CD4-positive, alpha-beta T cell (primary cell): Measurements from ENCODE around the gene FBXO15. TPM values are rescaled to one million over a fixed set of nuclear protein-coding genes. Genes with fewer than 3 reads are reported as not detected.

ENCODE experiments used
- ATAC-seq: fragments of 200-7000 bp; cut with Tn5 transposase; one replicate; pipeline ENCODE4 v1.10.0; 2022; ENCODE audit warnings: mild to moderate bottlenecking; ENCODE audit not compliant: poor library complexity
- CTCF ChIA-PET: fragments of 350-600 bp; sonication (Branson Sonifier 250); formaldehyde crosslinking; loops from one replicate; lab custom pipeline; 2021; ENCODE audit warnings: antibody characterized with exemption, inconsistent platforms; lab: Charles Lee
- POLR2A ChIA-PET: fragments of 350-600 bp; sonication (Branson Sonifier 250); formaldehyde crosslinking; loops from one replicate; lab custom pipeline; 2021; ENCODE audit warnings: antibody characterized with exemption, inconsistent platforms; lab: Charles Lee
- DNase-seq, 14 experiments: peaks; one replicate each; pipeline ENCODE4 v3.0.0-alpha.2; 2013 to 2020; ENCODE audit warnings: mixed read lengths in 2 of 14
- H3K27ac ChIP-seq, 2 donors: one replicate each; pipeline versions ENCODE4 v1.5.1 to v1.7.0; 2013; ENCODE audit warnings: low read length in 2 of 2, low read depth in 1 of 2, mild to moderate bottlenecking in 1 of 2
- H3K27me3 ChIP-seq, 2 experiments: 1 replicate in 1 of 2; 2 replicates in 1 of 2; pipeline versions ENCODE4 v1.6.1 to v1.7.0; 2013; ENCODE audit warnings: low read length in 2 of 2, control low read depth in 1 of 2, mild to moderate bottlenecking in 1 of 2, moderate library complexity in 1 of 2; ENCODE audit not compliant: insufficient read depth in 2 of 2, control insufficient read depth in 1 of 2
- H3K36me3 ChIP-seq: one replicate; pipeline ENCODE4 v1.6.1; 2013; ENCODE audit warnings: low read length, control low read depth; ENCODE audit not compliant: insufficient read depth
- H3K4me1 ChIP-seq: one replicate; pipeline ENCODE4 v1.6.1; 2013; ENCODE audit warnings: low read length, control low read depth; ENCODE audit not compliant: insufficient read depth
- H3K4me3 ChIP-seq: one replicate; pipeline ENCODE4 v1.5.1; 2013; ENCODE audit warnings: mild to moderate bottlenecking, low read length, moderate library complexity
- H3K9me3 ChIP-seq, 2 experiments: 1 replicate in 1 of 2; 2 replicates in 1 of 2; pipeline versions ENCODE4 v1.6.1 to v1.7.0; 2013; ENCODE audit warnings: low read length in 2 of 2, mild to moderate bottlenecking in 2 of 2, control low read depth in 1 of 2, moderate library complexity in 1 of 2; ENCODE audit not compliant: control insufficient read depth in 1 of 2, insufficient read depth in 1 of 2
- H3K27ac Mint-ChIP-seq: one replicate; pipeline ENCODE4 v1.8.0; 2020; ENCODE audit warnings: mixed read lengths
- H3K27me3 Mint-ChIP-seq: one replicate; pipeline ENCODE4 v1.8.0; 2021; ENCODE audit warnings: mixed read lengths
- H3K36me3 Mint-ChIP-seq: one replicate; pipeline ENCODE4 v1.8.0; 2021; ENCODE audit warnings: low read depth, mixed read lengths
- H3K4me1 Mint-ChIP-seq: one replicate; pipeline ENCODE4 v1.8.0; 2021; ENCODE audit warnings: low read depth, mixed read lengths
- H3K4me3 Mint-ChIP-seq: one replicate; pipeline ENCODE4 v1.8.0; 2020; ENCODE audit warnings: mild to moderate bottlenecking, mixed read lengths
- H3K9me3 Mint-ChIP-seq: one replicate; pipeline ENCODE4 v1.8.0; 2020; ENCODE audit warnings: mixed read lengths
- CTCF ChIP-seq: fragments of 200-600 bp; IDR thresholded peaks from one replicate; pipeline ENCODE4 v1.8.0; 2022; ENCODE audit warnings: antibody characterized with exemption, mild to moderate bottlenecking
- intact Hi-C, 2 experiments: fragments of 100-400 bp; cut with DNase I in 1 of 2; cut with micrococcal nuclease in 1 of 2; formaldehyde crosslinking; loops; one replicate each; pipeline versions ENCODE4 v1.15.1 to v1.9.0; 2023 to 2025; cut with DNase I, micrococcal nuclease
- total RNA-seq, 174 experiments: library from RNA in 2 of 174; stranded (reverse) in 2 of 174; gene quantifications; one replicate each; pipeline ENCODE4 v1.2.3 and lab custom pipeline; 2021 to 2026

FBXO15 gene
- total RNA-seq, 2 experiments from 2014 or later = 0.58 to 1.0 TPM

GRCh38 chr18:74141667-74142066 lies 6.0 kb downstream of the FBXO15 start:
- intact Hi-C loops = no loop called here
- DNase-seq (no peak), ATAC-seq (no peak)
- H3K27ac ChIP-seq = no peak overlapping the region
- peaks cover 9% of the 10 kb centered on the region for H3K27me3 Mint-ChIP-seq
- H3K4me3 ChIP-seq = no peak overlapping the region
- H3K9me3 ChIP-seq = no peaks in the 10 kb centered on the region
- H3K27ac Mint-ChIP-seq = no peak overlapping the region
- H3K4me3 Mint-ChIP-seq = no peak overlapping the region
- H3K27me3 ChIP-seq = no peaks in the 10 kb centered on the region
- no peaks in the 10 kb centered on the region for H3K36me3 ChIP-seq
- ChIA-PET CTCF (no interaction called here), POLR2A (no interaction called here)
- H3K9me3 Mint-ChIP-seq = no peaks in the 10 kb centered on the region
- peaks cover 4% of the 10 kb centered on the region for H3K4me1 Mint-ChIP-seq
- no peaks in the 10 kb centered on the region for H3K4me1 ChIP-seq
- TF ChIP-seq CTCF = no peak
- H3K36me3 Mint-ChIP-seq = no peaks in the 10 kb centered on the region

GRCh38 chr18:74140582-74140981 lies 7.1 kb downstream of the FBXO15 start:
- intact Hi-C loops = no loop called here

GRCh38 chr18:74139888-74140287 lies 7.7 kb downstream of the FBXO15 start:
- no peak for ATAC-seq
- ChIA-PET CTCF (no interaction called here), POLR2A (no interaction called here)

More at GRCh38 chr18:74140582-74140981, 7.1 kb downstream of the FBXO15 start:
- Histone ChIP-seq H3K9me3 (no peaks in the 10 kb centered on the region), H3K27me3 (no peaks in the 10 kb centered on the region), H3K27ac (no peak overlapping the region), H3K4me3 (no peak overlapping the region), H3K36me3 (no peaks in the 10 kb centered on the region), H3K4me1 (no peaks in the 10 kb centered on the region)
- no peaks in the 10 kb centered on the region for H3K9me3 Mint-ChIP-seq
- H3K27ac Mint-ChIP-seq = no peak overlapping the region
- DNase-seq = no peak
- no peaks in the 10 kb centered on the region for H3K4me1 Mint-ChIP-seq
- no peak for ATAC-seq
- ChIA-PET CTCF (no interaction called here), POLR2A (no interaction called here)
- H3K27me3 Mint-ChIP-seq = peaks cover 9% of the 10 kb centered on the region
- no peak for TF ChIP-seq CTCF
- H3K4me3 Mint-ChIP-seq = no peak overlapping the region
- H3K36me3 Mint-ChIP-seq = no peaks in the 10 kb centered on the region

More at GRCh38 chr18:74139888-74140287, 7.7 kb downstream of the FBXO15 start:
- H3K4me3 ChIP-seq = no peak overlapping the region
- H3K4me1 ChIP-seq = no peaks in the 10 kb centered on the region
- no peaks in the 10 kb centered on the region for H3K36me3 ChIP-seq
- Mint-ChIP-seq H3K9me3 (no peaks in the 10 kb centered on the region), H3K27me3 (peaks cover 9% of the 10 kb centered on the region), H3K36me3 (no peaks in the 10 kb centered on the region), H3K27ac (no peak overlapping the region), H3K4me3 (no peak overlapping the region), H3K4me1 (no peaks in the 10 kb centered on the region)
- TF ChIP-seq CTCF = no peak
- H3K27me3 ChIP-seq = no peaks in the 10 kb centered on the region
- no peaks in the 10 kb centered on the region for H3K9me3 ChIP-seq
- no peak overlapping the region for H3K27ac ChIP-seq
- intact Hi-C loops = no loop called here
- DNase-seq = no peak
